GM19328 (cell line): ENCODE results near the gene KRTAP10-4.
"Not testable (repeated sequence)": the region's sequence is repeated elsewhere in the genome, so short reads cannot be mapped to it uniquely, and the experiment has no call there.

ENCODE experiments used
- ATAC-seq: cut with Tn5 transposase; IDR thresholded peaks from one replicate; pipeline ENCODE4 v1.9.1; 2021; ENCODE audit warnings: mild to moderate bottlenecking, moderate library complexity; ENCODE audit not compliant: unreplicated experiment

KRTAP10-4 gene

GRCh38 chr21:44556879-44557278 is 16.6 kb upstream of the KRTAP10-4 start:
- no peak for ATAC-seq

GRCh38 chr21:44557491-44558328 is 15.8 kb upstream of the KRTAP10-4 start:
- no peak for ATAC-seq

GRCh38 chr21:44558329-44558675 is 15.2 kb upstream of the KRTAP10-4 start:
- ATAC-seq = not testable (repeated sequence)

- no peak for ATAC-seq
Observed at GRCh38 chr21:44558695-44559094, 14.8 kb upstream of the KRTAP10-4 start, which contains the start of gene KRTAP10-3. Gene KRTAP10-3 (minus strand): TSS chr21:44558795. CDS start chr21:44558715, 80 bp downstream.

GRCh38 chr21:44564099-44564498 is 9.4 kb upstream of the KRTAP10-4 start:
- ATAC-seq = no peak

GRCh38 chr21:44564886-44565598 is 8.5 kb upstream of the KRTAP10-4 start:
- no peak for ATAC-seq

- no peak for ATAC-seq
Observed at GRCh38 chr21:44566403-44566802, 7.1 kb upstream of the KRTAP10-4 start.

GRCh38 chr21:44567481-44568171 is 5.9 kb upstream of the KRTAP10-4 start:
- no peak for ATAC-seq

- ATAC-seq = no peak
Observed at GRCh38 chr21:44568261-44568660, 5.3 kb upstream of the KRTAP10-4 start.

- no peak for ATAC-seq
Observed at GRCh38 chr21:44568667-44569556, 4.6 kb upstream of the KRTAP10-4 start.

GRCh38 chr21:44569861-44570517 is 3.5 kb upstream of the KRTAP10-4 start:
- ATAC-seq = no peak

GRCh38 chr21:44571296-44571695 is 2.2 kb upstream of the KRTAP10-4 start:
- ATAC-seq = no peak

GRCh38 chr21:44571844-44572782 is 1.4 kb upstream of the KRTAP10-4 start:
- ATAC-seq = no peak

- ATAC-seq = no peak
Observed at GRCh38 chr21:44572959-44573583, 458 bp upstream of the KRTAP10-4 start.

- ATAC-seq = no peak
Observed at GRCh38 chr21:44574457-44575306, 1.2 kb downstream of the KRTAP10-4 start.

GRCh38 chr21:44575307-44576024 is 1.9 kb downstream of the KRTAP10-4 start:
- no peak for ATAC-seq

- ATAC-seq = no peak
Observed at GRCh38 chr21:44576025-44576420, 2.5 kb downstream of the KRTAP10-4 start.
